ENCODE results near the gene LUC7L. TPM values are rescaled to one million over a fixed set of nuclear protein-coding genes. Genes with fewer than 3 reads are reported as not detected.

Gene LUC7L
- total and polyA plus RNA-seq, 2 of the 8 experiments (the other 6 are each of a cell fraction or from before 2014, with no cell fraction given), result 49.7 to 129 TPM

- Histone ChIP-seq H3K9me3 (ENCODE audit: insufficient read depth in 2 of 2, low read depth in 1 of 2, low read length in 1 of 2) (no peaks in the 10 kb centered on the region), H3K4me2 (ENCODE audit: insufficient read depth in 1 of 2, low read depth in 2 of 2, low read length in 2 of 2) (no peak overlapping the region), H3K79me2 (ENCODE audit: control insufficient read depth in 1 of 2, insufficient read depth in 2 of 2, low read length in 2 of 2) (no peaks in the 10 kb centered on the region; a peak in 1 of 4 replicates), H3K23ac (ENCODE audit: insufficient read length) (no peak overlapping the region), H3K23me2 (ENCODE audit: low read depth, low read length) (no peaks in the 10 kb centered on the region), H3K56ac (replicated peaks; ENCODE audit: insufficient read length, low read depth, low read length) (no peak overlapping the region), H3K27me3 (replicated peaks in 1 of 4; ENCODE audit: control insufficient read depth in 3 of 4, extremely low read depth in 1 of 4, insufficient read depth in 3 of 4, low read length in 3 of 4) (no peaks in the 10 kb centered on the region), H3K4me1 (replicated peaks in 1 of 4; ENCODE audit: control insufficient read depth in 3 of 4, insufficient read depth in 4 of 4, low read length in 3 of 4) (no peaks in the 10 kb centered on the region), H4K5ac (ENCODE audit: insufficient read length, low read depth, low read length) (no peak overlapping the region), H3K27ac (ENCODE audit: low read depth, low read length) (no peak overlapping the region), H3K36me3 (ENCODE audit: control insufficient read depth in 2 of 4, insufficient read depth in 4 of 4, low read length in 3 of 4) (peaks cover 41 to 94% (median 72%) of the 10 kb centered on the region in 4 experiments), H2BK20ac (ENCODE audit: low read length) (no peak overlapping the region), H3K79me1 (ENCODE audit: low read depth, low read length) (peaks cover 4% of the 10 kb centered on the region; the same call in 1 of the 2 replicates), H4K8ac (ENCODE audit: extremely low read depth, insufficient read depth, low read length) (no peak overlapping the region), H3K14ac (ENCODE audit: insufficient read length) (no peak overlapping the region), H4K20me1 (replicated peaks in 1 of 2; ENCODE audit: control insufficient read depth in 1 of 2, insufficient read depth in 2 of 2, low read length in 2 of 2) (peaks cover 2 to 21% of the 10 kb centered on the region in 2 experiments), H3K9ac (replicated peaks in 1 of 4; ENCODE audit: extremely low read depth in 1 of 4, low read depth in 3 of 4, low read length in 3 of 4) (no peak overlapping the region), H2AFZ (ENCODE audit: low read length) (no peak overlapping the region), H3K4me3 (ENCODE audit: extremely low read depth in 1 of 4, insufficient read depth in 2 of 4, low read depth in 3 of 4, low read length in 4 of 4) (no peak overlapping the region), H3K4ac (replicated peaks; ENCODE audit: insufficient read length, low read depth, low read length) (no peak overlapping the region), H3K18ac (ENCODE audit: extremely low read depth, low read length) (no peak overlapping the region), H2BK15ac (ENCODE audit: low read length) (no peak overlapping the region), H2BK12ac (ENCODE audit: low read depth, low read length) (no peak overlapping the region), H2BK120ac (replicated peaks; ENCODE audit: low read depth, low read length) (no peak overlapping the region), H2AK5ac (ENCODE audit: low read depth, low read length) (no peak overlapping the region), H4K91ac (replicated peaks; ENCODE audit: insufficient read length, low read length) (no peak overlapping the region), H2BK5ac (ENCODE audit: low read depth, low read length) (no peak overlapping the region)
- POLR2A ChIA-PET (ENCODE audit: partially characterized antibody), result interaction anchor here (34.3 kb wide), 1 partner anchor 31 kb away, joined by 348 read pairs; the partner anchor contains the start of gene LUC7L
- 93% methylated on average over 6 of the region's 6 CpGs; no CpG with 5 or more reads in 1 of the 2 experiments for WGBS, 2 experiments (ENCODE audit: extremely low coverage in 1 of 2, insufficient coverage in 1 of 2, insufficient read length in 1 of 2, insufficient replicate concordance in 2 of 2, low coverage in 1 of 2, low lambda C conversion rate in 2 of 2, missing lambda C conversion rate in 1 of 2)
- TF ChIP-seq TAF1 (IDR thresholded peaks at IDR 0.05; ENCODE audit: low read depth, low read length) (no peak), TEAD4 (IDR thresholded peaks at IDR 0.05; ENCODE audit: low read depth, low read length) (no peak), HDAC2 (IDR thresholded peaks at IDR 0.05; ENCODE audit: borderline replicate concordance in 1 of 2, low read depth in 2 of 2, low read length in 2 of 2) (no peak), EZH2 (IDR thresholded peaks at IDR 0.05; ENCODE audit: low read depth, low read length, severe bottlenecking) (no peak), POLR2A (IDR thresholded peaks at IDR 0.05; ENCODE audit: control extremely low read depth in 1 of 2, low read depth in 2 of 2, low read length in 2 of 2) (no peak), KDM1A (IDR thresholded peaks at IDR 0.05; ENCODE audit: borderline replicate concordance, low read length) (no peak), JUND (IDR thresholded peaks at IDR 0.05; ENCODE audit: low read length) (no peak), FOSL1 (IDR thresholded peaks at IDR 0.05; ENCODE audit: insufficient read depth, low read depth, low read length) (no peak), ATF3 (IDR thresholded peaks at IDR 0.05; ENCODE audit: insufficient read depth, low read depth, low read length) (no peak), CEBPB (IDR thresholded peaks at IDR 0.05; ENCODE audit: low read depth, low read length) (no peak), BCL11A (IDR thresholded peaks at IDR 0.05; ENCODE audit: low read depth in 2 of 2, low read length in 2 of 2) (no peak), RBBP5 (IDR thresholded peaks at IDR 0.05; ENCODE audit: borderline replicate concordance, low read depth, low read length) (no peak), CBX8 (IDR thresholded peaks at IDR 0.05; ENCODE audit: borderline replicate concordance, low read depth, low read length) (no peak), CREB1 (IDR thresholded peaks at IDR 0.05) (no peak)
- FAIRE-seq (no peak), DNase-seq (ENCODE audit: low read depth in 1 of 2, low spot score in 2 of 2) (no peak)
- CTCF ChIA-PET (ENCODE audit: partially characterized antibody), result interaction anchor here (0.6 kb wide), 1 partner anchor 98 kb away, joined by 3 read pairs; no protein-coding TSS in a partner anchor
Measured at GRCh38 chr16:194516-194915, 34.7 kb downstream of the LUC7L start.
